H9 (cell line): ENCODE data around the gene GPC6. TPM values are rescaled to one million over a fixed set of nuclear protein-coding genes. Genes with fewer than 3 reads are reported as not detected.

Experiments
- DNase-seq: peaks from one replicate; pipeline ENCODE4 v3.0.0-alpha.2; 2017
- H2AFZ ChIP-seq: one replicate; pipeline ENCODE4 v1.6.1; 2013; ENCODE audit warnings: mild to moderate bottlenecking, low read length, control low read depth, moderate library complexity
- H2AK5ac ChIP-seq: 2 replicates; pipeline ENCODE4 v1.6.1; 2013; ENCODE audit warnings: low read length, control low read depth, mixed read lengths; ENCODE audit not compliant: insufficient read length
- H2BK120ac ChIP-seq: one replicate; pipeline ENCODE4 v1.6.1; 2013; ENCODE audit warnings: low read depth, mild to moderate bottlenecking, low read length, control low read depth, inconsistent platforms; ENCODE audit not compliant: poor library complexity, severe bottlenecking
- H2BK12ac ChIP-seq: 2 replicates; pipeline ENCODE4 v1.6.1; 2013; ENCODE audit warnings: low read length, control low read depth, mixed read lengths, low read depth; ENCODE audit not compliant: insufficient read length
- H2BK15ac ChIP-seq: 2 replicates; pipeline ENCODE4 v1.6.1; 2013; ENCODE audit warnings: low read depth, low read length, control low read depth
- H2BK20ac ChIP-seq: one replicate; pipeline ENCODE4 v1.6.1; 2013; ENCODE audit warnings: low read depth, mild to moderate bottlenecking, low read length, control low read depth, inconsistent platforms; ENCODE audit not compliant: poor library complexity, severe bottlenecking
- H2BK5ac ChIP-seq: 2 replicates; pipeline ENCODE4 v1.6.1; 2013; ENCODE audit warnings: low read length, control low read depth, mixed read lengths; ENCODE audit not compliant: insufficient read length
- H3K14ac ChIP-seq: 2 replicates; pipeline ENCODE4 v1.6.1; 2013; ENCODE audit warnings: low read length, control low read depth; ENCODE audit not compliant: insufficient read depth
- H3K18ac ChIP-seq: 2 replicates; pipeline ENCODE4 v1.6.1; 2013; ENCODE audit warnings: low read depth, mild to moderate bottlenecking, mixed read lengths, low read length, control low read depth; ENCODE audit not compliant: insufficient read length
- H3K23ac ChIP-seq: 2 replicates; pipeline ENCODE4 v1.6.1; 2013; ENCODE audit warnings: low read length, control low read depth, mixed read lengths, low read depth; ENCODE audit not compliant: insufficient read length
- H3K23me2 ChIP-seq: 2 replicates; pipeline ENCODE4 v1.6.1; 2013; ENCODE audit warnings: low read depth, mild to moderate bottlenecking, mixed read lengths, low read length, control low read depth; ENCODE audit not compliant: insufficient read length, poor library complexity, severe bottlenecking
- H3K27ac ChIP-seq: 2 replicates; pipeline ENCODE4 v1.5.1; 2013; ENCODE audit warnings: low read length, control low read depth, mixed read lengths, low read depth; ENCODE audit not compliant: insufficient read length
- H3K27me3 ChIP-seq: 2 replicates; pipeline ENCODE4 v1.6.1; 2013; ENCODE audit warnings: low read length, control low read depth, inconsistent platforms; ENCODE audit not compliant: insufficient read depth
- H3K4ac ChIP-seq: 2 replicates; pipeline ENCODE4 v1.6.1; 2013; ENCODE audit warnings: low read depth, mild to moderate bottlenecking, control low read depth, inconsistent platforms, low read length, moderate library complexity
- H3K4me1 ChIP-seq: 2 replicates; pipeline ENCODE4 v1.6.1; 2013; ENCODE audit warnings: low read length, control low read depth, inconsistent platforms; ENCODE audit not compliant: insufficient read depth
- H3K4me2 ChIP-seq: 2 replicates; pipeline ENCODE4 v1.6.1; 2013; ENCODE audit warnings: low read length, control low read depth, mixed read lengths; ENCODE audit not compliant: insufficient read length, insufficient read depth
- H3K56ac ChIP-seq: 2 replicates; pipeline ENCODE4 v1.6.1; 2013; ENCODE audit warnings: low read depth, mild to moderate bottlenecking, mixed read lengths, low read length, control low read depth; ENCODE audit not compliant: insufficient read length
- H3K79me1 ChIP-seq: 2 replicates; pipeline ENCODE4 v1.6.1; 2013; ENCODE audit warnings: low read depth, mild to moderate bottlenecking, moderate library complexity, low read length, control low read depth, inconsistent platforms; ENCODE audit not compliant: insufficient read depth, poor library complexity, severe bottlenecking
- H3K79me2 ChIP-seq: 2 replicates; pipeline ENCODE4 v1.6.1; 2013; ENCODE audit warnings: low read length, control low read depth, inconsistent platforms; ENCODE audit not compliant: insufficient read depth
- H3K9ac ChIP-seq: 2 replicates; pipeline ENCODE4 v1.6.1; 2013; ENCODE audit warnings: low read length, control low read depth, mixed read lengths; ENCODE audit not compliant: insufficient read length; ENCODE audit errors: extremely low read depth
- H3K9me3 ChIP-seq: one replicate; pipeline ENCODE4 v1.6.1; 2013; ENCODE audit warnings: low read depth, low read length, inconsistent platforms; ENCODE audit not compliant: control insufficient read depth
- H3T11ph ChIP-seq: one replicate; pipeline ENCODE4 v1.6.1; 2013; ENCODE audit warnings: mild to moderate bottlenecking, low read length, control low read depth, inconsistent platforms
- H4K20me1 ChIP-seq: one replicate; pipeline ENCODE4 v1.6.1; 2013; ENCODE audit not compliant: control insufficient read depth, insufficient read length, insufficient read depth
- H4K5ac ChIP-seq: 2 replicates; pipeline ENCODE4 v1.6.1; 2013; ENCODE audit warnings: low read depth, mild to moderate bottlenecking, mixed read lengths, low read length, control low read depth; ENCODE audit not compliant: insufficient read length
- H4K8ac ChIP-seq: replicated peaks from 2 replicates; pipeline ENCODE4 v1.6.1; 2013; ENCODE audit warnings: low read length, control low read depth, mixed read lengths, low read depth; ENCODE audit not compliant: insufficient read length
- H4K91ac ChIP-seq: 2 replicates; pipeline ENCODE4 v1.6.1; 2013; ENCODE audit warnings: low read depth, mild to moderate bottlenecking, moderate library complexity, mixed read lengths, low read length, control low read depth; ENCODE audit not compliant: insufficient read length
- H3K27ac Mint-ChIP-seq, 3 experiments: 2 replicates in 2 of 3; 3 replicates in 1 of 3; pipeline ENCODE4 v1.8.0; 2020 to 2021; ENCODE audit warnings: mixed read lengths in 3 of 3, mild to moderate bottlenecking in 1 of 3, moderate library complexity in 1 of 3
- H3K27me3 Mint-ChIP-seq: 2 replicates; pipeline ENCODE4 v1.8.0; 2021; ENCODE audit warnings: low read depth, mild to moderate bottlenecking, moderate library complexity, mixed read lengths
- H3K36me3 Mint-ChIP-seq, 3 experiments: 2 replicates in 2 of 3; 3 replicates in 1 of 3; pipeline ENCODE4 v1.8.0; 2020 to 2021; ENCODE audit warnings: low read depth in 3 of 3, mixed read lengths in 3 of 3; ENCODE audit not compliant: insufficient read depth in 1 of 3
- H3K4me1 Mint-ChIP-seq, 2 experiments: 2 replicates each; pipeline ENCODE4 v1.8.0; 2020; ENCODE audit warnings: mixed read lengths in 2 of 2
- H3K4me3 Mint-ChIP-seq, 2 experiments: 2 replicates in 1 of 2; 3 replicates in 1 of 2; pipeline ENCODE4 v1.8.0; 2020 to 2021; ENCODE audit warnings: mild to moderate bottlenecking in 2 of 2, mixed read lengths in 2 of 2, moderate library complexity in 1 of 2
- H3K9me3 Mint-ChIP-seq, 2 experiments: 2 replicates in 1 of 2; 3 replicates in 1 of 2; pipeline ENCODE4 v1.8.0; 2020; ENCODE audit warnings: mild to moderate bottlenecking in 2 of 2, mixed read lengths in 2 of 2, moderate library complexity in 1 of 2
- CTCF ChIP-seq: fragments of 200-600 bp; sonication (generic); conservative IDR thresholded peaks from 3 replicates; pipeline ENCODE4 v1.8.0; 2021; ENCODE audit warnings: antibody characterized with exemption, mild to moderate bottlenecking
- WGBS: extraction: QIAGEN DNeasy Blood & Tissue Kit; methylation state at CpG from one replicate; pipeline ENCODE4 v1.1.7; 2013; ENCODE audit warnings: missing lambda C conversion rate, low lambda C conversion rate, mixed read lengths; ENCODE audit not compliant: insufficient read length; ENCODE audit errors: extremely low coverage; 5-methylcytosine and 5-hydroxymethylcytosine counted together
- total RNA-seq: library from RNA; stranded (reverse); gene quantifications from 2 replicates; pipeline ENCODE4 v1.2.1, GENCODE V29; 2021

Gene GPC6
- total RNA-seq, 1 experiment from 2014 or later: 15.6 TPM

- Histone ChIP-seq H3K9ac (no peak overlapping the region), H3K18ac (no peak overlapping the region), H3K9me3 (no peaks in the 10 kb centered on the region), H2BK5ac (no peak overlapping the region), H3K23ac (no peak overlapping the region), H3K27me3 (no peaks in the 10 kb centered on the region), H3T11ph (no peak overlapping the region), H3K14ac (no peak overlapping the region), H2BK120ac (no peak overlapping the region), H3K4me2 (no peak overlapping the region), H3K79me1 (no peaks in the 10 kb centered on the region), H2BK15ac (no peak overlapping the region), H3K23me2 (no peaks in the 10 kb centered on the region), H3K56ac (no peak overlapping the region), H2BK20ac (no peak overlapping the region), H4K5ac (no peak overlapping the region), H3K27ac (no peak overlapping the region), H2AFZ (no peak overlapping the region), H2AK5ac (no peak overlapping the region), H4K8ac (no peak overlapping the region), H4K20me1 (no peaks in the 10 kb centered on the region), H3K4me1 (peaks cover 3% of the 10 kb centered on the region), H2BK12ac (no peak overlapping the region), H4K91ac (no peak overlapping the region), H3K79me2 (no peaks in the 10 kb centered on the region), H3K4ac (no peak overlapping the region)
- peaks cover 52 to 54% of the 10 kb centered on the region in 2 experiments for H3K4me1 Mint-ChIP-seq
- TF ChIP-seq CTCF: no peak
- no peaks in the 10 kb centered on the region for H3K27me3 Mint-ChIP-seq
- H3K36me3 Mint-ChIP-seq: no peaks in the 10 kb centered on the region; a peak in 1 of 7 replicates
- WGBS: no CpG with 5 or more reads among the region's 3 CpGs
- no peak overlapping the region for H3K27ac Mint-ChIP-seq
- H3K9me3 Mint-ChIP-seq: no peaks in the 10 kb centered on the region
- H3K4me3 Mint-ChIP-seq: no peak overlapping the region
- DNase-seq: no peak
Observed at GRCh38 chr13:93559718-93560117, 333.1 kb downstream of the GPC6 start.
